ENCODE measurements around the gene GMPR2. TPM values are rescaled to one million over a fixed set of nuclear protein-coding genes. Genes with fewer than 3 reads are reported as not detected.

Gene GMPR2
- total and polyA plus RNA-seq, 2 of the 13 experiments (the other 11 are each of a cell fraction or from before 2014, with no cell fraction given): 210 to 273 TPM

DNA sequence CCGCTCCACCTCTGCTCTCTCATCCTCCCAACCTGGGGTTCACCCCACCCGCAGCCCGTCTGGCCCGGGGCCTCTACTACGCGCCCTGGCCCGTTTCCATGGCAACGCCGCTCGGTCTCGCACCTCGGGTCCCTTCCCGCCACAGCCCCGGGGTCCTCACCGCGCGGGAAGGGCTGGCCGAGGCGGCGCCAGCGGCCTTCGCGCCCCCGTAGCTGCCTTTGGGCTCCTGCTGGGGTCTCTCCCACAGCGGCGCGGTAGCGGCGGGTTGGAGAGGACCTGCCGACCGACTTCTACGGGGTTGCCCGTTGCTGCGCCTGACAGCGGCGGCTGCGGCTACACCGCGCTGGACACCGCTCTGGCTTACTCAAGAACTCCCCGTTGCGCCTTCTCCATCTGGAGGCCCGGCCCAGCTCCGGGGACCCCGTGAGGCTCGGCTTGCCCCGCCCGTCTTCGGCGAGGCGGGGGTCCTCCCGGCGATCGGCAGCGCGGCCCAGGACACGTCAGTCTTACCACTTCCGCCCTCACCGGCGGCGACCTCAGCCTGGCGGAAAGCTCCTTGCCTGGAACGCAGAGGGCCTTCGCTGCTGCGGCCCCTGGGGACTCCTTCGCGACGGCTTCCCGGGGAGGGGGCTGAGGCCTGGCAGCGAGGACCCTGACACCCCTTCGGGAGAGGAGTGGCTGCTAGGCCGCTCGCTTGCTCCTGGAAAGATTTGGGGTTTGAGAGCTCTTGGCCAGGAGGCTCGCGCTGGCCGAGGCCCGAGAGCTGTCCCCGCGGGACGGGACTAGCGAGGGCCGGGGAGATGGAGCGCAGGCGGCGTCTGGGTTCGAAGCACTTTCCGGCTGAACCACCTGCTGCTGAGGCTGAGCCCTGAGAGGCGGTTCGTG is 37.3 kb upstream of the GMPR2 start, which contains the start of gene TM9SF1 (continued):
- TF ChIP-seq, protein P1, sequence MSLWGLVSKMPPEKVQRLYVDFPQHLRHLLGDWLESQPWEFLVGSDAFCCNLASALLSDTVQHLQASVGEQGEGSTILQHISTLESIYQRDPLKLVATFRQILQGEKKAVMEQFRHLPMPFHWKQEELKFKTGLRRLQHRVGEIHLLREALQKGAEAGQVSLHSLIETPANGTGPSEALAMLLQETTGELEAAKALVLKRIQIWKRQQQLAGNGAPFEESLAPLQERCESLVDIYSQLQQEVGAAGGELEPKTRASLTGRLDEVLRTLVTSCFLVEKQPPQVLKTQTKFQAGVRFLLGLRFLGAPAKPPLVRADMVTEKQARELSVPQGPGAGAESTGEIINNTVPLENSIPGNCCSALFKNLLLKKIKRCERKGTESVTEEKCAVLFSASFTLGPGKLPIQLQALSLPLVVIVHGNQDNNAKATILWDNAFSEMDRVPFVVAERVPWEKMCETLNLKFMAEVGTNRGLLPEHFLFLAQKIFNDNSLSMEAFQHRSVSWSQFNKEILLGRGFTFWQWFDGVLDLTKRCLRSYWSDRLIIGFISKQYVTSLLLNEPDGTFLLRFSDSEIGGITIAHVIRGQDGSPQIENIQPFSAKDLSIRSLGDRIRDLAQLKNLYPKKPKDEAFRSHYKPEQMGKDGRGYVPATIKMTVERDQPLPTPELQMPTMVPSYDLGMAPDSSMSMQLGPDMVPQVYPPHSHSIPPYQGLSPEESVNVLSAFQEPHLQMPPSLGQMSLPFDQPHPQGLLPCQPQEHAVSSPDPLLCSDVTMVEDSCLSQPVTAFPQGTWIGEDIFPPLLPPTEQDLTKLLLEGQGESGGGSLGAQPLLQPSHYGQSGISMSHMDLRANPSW (CRISPR knock-in tag; IDR thresholded peaks at IDR 0.05; ENCODE audit: borderline replicate concordance): peak; percentile 99
- TF ChIP-seq ZNF766 (CRISPR knock-in tag; IDR thresholded peaks at IDR 0.05; ENCODE audit: borderline replicate concordance) (peak; percentile 92), NFE2L2 (IDR thresholded peaks at IDR 0.05; ENCODE audit: low read length) (0 out of 2 replicates have a peak, but pooled peaks have one; percentile 33), PTBP1 (IDR thresholded peaks at IDR 0.05; ENCODE audit: low read depth, low read length, poor library complexity, severe bottlenecking) (peak; percentile 30), ZNF180 (CRISPR knock-in tag; IDR thresholded peaks at IDR 0.05; ENCODE audit: borderline replicate concordance, low read depth) (peak; percentile 88; the same call in 1 of the 2 replicates), HDAC6 (IDR thresholded peaks at IDR 0.05; ENCODE audit: low read depth, low read length) (no peak; the same call in none of the 2 replicates), ZNF34 (CRISPR knock-in tag; IDR thresholded peaks at IDR 0.05; ENCODE audit: borderline replicate concordance) (peak; percentile 92), MTF2 (CRISPR knock-in tag; IDR thresholded peaks at IDR 0.05; ENCODE audit: borderline replicate concordance) (peak; percentile 7; the same call in 1 of the 2 replicates), ZNF780A (CRISPR knock-in tag; IDR thresholded peaks at IDR 0.05) (no peak), ZFP36L2 (CRISPR knock-in tag; IDR thresholded peaks at IDR 0.05) (peak; percentile 89; the same call in 1 of the 2 replicates), NFKB2 (CRISPR knock-in tag; IDR thresholded peaks at IDR 0.05; ENCODE audit: borderline replicate concordance) (peak; percentile 99), HMG20B (CRISPR knock-in tag; conservative IDR thresholded peaks at IDR 0.05) (peak; percentile 31; the same call in 1 of the 2 replicates), ZNF878 (CRISPR knock-in tag; IDR thresholded peaks at IDR 0.05) (no peak), CBX1 (IDR thresholded peaks at IDR 0.05; ENCODE audit: low read depth) (peak; percentile 83), NFATC3 (CRISPR knock-in tag; IDR thresholded peaks at IDR 0.05) (peak; percentile 99), NR1H2 (CRISPR knock-in tag; IDR thresholded peaks at IDR 0.05; ENCODE audit: borderline replicate concordance, low read depth) (peak; percentile 99), ZSCAN22 (CRISPR knock-in tag; IDR thresholded peaks at IDR 0.05) (peak; percentile 89), ARNTL (CRISPR knock-in tag; IDR thresholded peaks at IDR 0.05) (peak; percentile 91)
- TF ChIP-seq, protein P2, sequence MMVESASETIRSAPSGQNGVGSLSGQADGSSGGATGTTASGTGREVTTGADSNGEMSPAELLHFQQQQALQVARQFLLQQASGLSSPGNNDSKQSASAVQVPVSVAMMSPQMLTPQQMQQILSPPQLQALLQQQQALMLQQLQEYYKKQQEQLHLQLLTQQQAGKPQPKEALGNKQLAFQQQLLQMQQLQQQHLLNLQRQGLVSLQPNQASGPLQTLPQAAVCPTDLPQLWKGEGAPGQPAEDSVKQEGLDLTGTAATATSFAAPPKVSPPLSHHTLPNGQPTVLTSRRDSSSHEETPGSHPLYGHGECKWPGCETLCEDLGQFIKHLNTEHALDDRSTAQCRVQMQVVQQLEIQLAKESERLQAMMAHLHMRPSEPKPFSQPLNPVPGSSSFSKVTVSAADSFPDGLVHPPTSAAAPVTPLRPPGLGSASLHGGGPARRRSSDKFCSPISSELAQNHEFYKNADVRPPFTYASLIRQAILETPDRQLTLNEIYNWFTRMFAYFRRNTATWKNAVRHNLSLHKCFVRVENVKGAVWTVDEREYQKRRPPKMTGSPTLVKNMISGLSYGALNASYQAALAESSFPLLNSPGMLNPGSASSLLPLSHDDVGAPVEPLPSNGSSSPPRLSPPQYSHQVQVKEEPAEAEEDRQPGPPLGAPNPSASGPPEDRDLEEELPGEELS (CRISPR knock-in tag; IDR thresholded peaks at IDR 0.05): peak; percentile 61
- TF ChIP-seq, protein P3, sequence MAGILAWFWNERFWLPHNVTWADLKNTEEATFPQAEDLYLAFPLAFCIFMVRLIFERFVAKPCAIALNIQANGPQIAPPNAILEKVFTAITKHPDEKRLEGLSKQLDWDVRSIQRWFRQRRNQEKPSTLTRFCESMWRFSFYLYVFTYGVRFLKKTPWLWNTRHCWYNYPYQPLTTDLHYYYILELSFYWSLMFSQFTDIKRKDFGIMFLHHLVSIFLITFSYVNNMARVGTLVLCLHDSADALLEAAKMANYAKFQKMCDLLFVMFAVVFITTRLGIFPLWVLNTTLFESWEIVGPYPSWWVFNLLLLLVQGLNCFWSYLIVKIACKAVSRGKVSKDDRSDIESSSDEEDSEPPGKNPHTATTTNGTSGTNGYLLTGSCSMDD (CRISPR knock-in tag; IDR thresholded peaks at IDR 0.05): peak; percentile 96
- TF ChIP-seq, protein P4, sequence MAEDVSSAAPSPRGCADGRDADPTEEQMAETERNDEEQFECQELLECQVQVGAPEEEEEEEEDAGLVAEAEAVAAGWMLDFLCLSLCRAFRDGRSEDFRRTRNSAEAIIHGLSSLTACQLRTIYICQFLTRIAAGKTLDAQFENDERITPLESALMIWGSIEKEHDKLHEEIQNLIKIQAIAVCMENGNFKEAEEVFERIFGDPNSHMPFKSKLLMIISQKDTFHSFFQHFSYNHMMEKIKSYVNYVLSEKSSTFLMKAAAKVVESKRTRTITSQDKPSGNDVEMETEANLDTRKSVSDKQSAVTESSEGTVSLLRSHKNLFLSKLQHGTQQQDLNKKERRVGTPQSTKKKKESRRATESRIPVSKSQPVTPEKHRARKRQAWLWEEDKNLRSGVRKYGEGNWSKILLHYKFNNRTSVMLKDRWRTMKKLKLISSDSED (CRISPR knock-in tag; IDR thresholded peaks at IDR 0.05): peak; percentile 85; the same call in 1 of the 2 replicates
